ENCODE data around the gene TRIM6.
A peak's percentile ranks its signal among the peaks of the same experiment; 100 is the strongest.

The TRIM6 gene

GRCh38 chr11:5603326-5603725 lies 6.9 kb downstream of the TRIM6 start:
- no peak for TF ChIP-seq CTCF (conservative IDR thresholded peaks at IDR 0.05; ENCODE audit: control insufficient read depth, insufficient read depth, low read depth, low read length)
- H3K4me3 ChIP-seq (ENCODE audit: control insufficient read depth, low read depth, low read length), result no peak overlapping the region
- no peak for DNase-seq (ENCODE audit: low read depth)

- no peak for DNase-seq (ENCODE audit: low read depth)
- no peak for TF ChIP-seq CTCF (conservative IDR thresholded peaks at IDR 0.05; ENCODE audit: control insufficient read depth, insufficient read depth, low read depth, low read length)
These were observed 8.5 kb downstream of the TRIM6 start for GRCh38 chr11:5604896-5605295.

GRCh38 chr11:5605849-5606248 lies 9.4 kb downstream of the TRIM6 start:
- H3K4me3 ChIP-seq (ENCODE audit: control insufficient read depth, low read depth, low read length), result no peak overlapping the region
- no peak for TF ChIP-seq CTCF (conservative IDR thresholded peaks at IDR 0.05; ENCODE audit: control insufficient read depth, insufficient read depth, low read depth, low read length)
- peak; percentile 91 for DNase-seq (ENCODE audit: low read depth)

More at GRCh38 chr11:5604896-5605295, 8.5 kb downstream of the TRIM6 start:
- H3K4me3 ChIP-seq (ENCODE audit: control insufficient read depth, low read depth, low read length), result no peak overlapping the region

- H3K4me3 ChIP-seq (ENCODE audit: control insufficient read depth, low read depth, low read length), result no peak overlapping the region
- no peak for DNase-seq (ENCODE audit: low read depth)
- no peak for TF ChIP-seq CTCF (conservative IDR thresholded peaks at IDR 0.05; ENCODE audit: control insufficient read depth, insufficient read depth, low read depth, low read length)
These were observed 12.4 kb downstream of the TRIM6 start for GRCh38 chr11:5608808-5609207.

GRCh38 chr11:5610446-5610845 lies 14.0 kb downstream of the TRIM6 start:
- no peak for DNase-seq (ENCODE audit: low read depth)
- H3K4me3 ChIP-seq (ENCODE audit: control insufficient read depth, low read depth, low read length), result no peak overlapping the region
- no peak for TF ChIP-seq CTCF (conservative IDR thresholded peaks at IDR 0.05; ENCODE audit: control insufficient read depth, insufficient read depth, low read depth, low read length)

GRCh38 chr11:5611627-5612026 lies 15.2 kb downstream of the TRIM6 start:
- H3K4me3 ChIP-seq (ENCODE audit: control insufficient read depth, low read depth, low read length), result no peak overlapping the region
- DNase-seq (ENCODE audit: low read depth), result no peak
- no peak for TF ChIP-seq CTCF (conservative IDR thresholded peaks at IDR 0.05; ENCODE audit: control insufficient read depth, insufficient read depth, low read depth, low read length)

GRCh38 chr11:5618807-5619206 lies 22.4 kb downstream of the TRIM6 start:
- no peak overlapping the region for H3K4me3 ChIP-seq (ENCODE audit: control insufficient read depth, low read depth, low read length)
- no peak for TF ChIP-seq CTCF (conservative IDR thresholded peaks at IDR 0.05; ENCODE audit: control insufficient read depth, insufficient read depth, low read depth, low read length)
- peak; percentile 86 for DNase-seq (ENCODE audit: low read depth)
